K562 (cell line): Measurements from ENCODE around the gene ACAP2. TPM values are rescaled to one million over a fixed set of nuclear protein-coding genes. Genes with fewer than 3 reads are reported as not detected.

Source experiments
- L3MBTL2 ChIP-seq: fragments of 450-650 bp; IDR thresholded peaks from 2 replicates; pipeline ENCODE4 v1.6.1; 2016; ENCODE audit warnings: mild to moderate bottlenecking, moderate library complexity
- LEF1 ChIP-seq: fragments of 450-650 bp; IDR thresholded peaks from 2 replicates; pipeline ENCODE4 v1.6.1; 2016; ENCODE audit warnings: mild to moderate bottlenecking
- MYBL2 ChIP-seq, 2 experiments: fragments of 450-650 bp in 1 of 2; sonication (generic) in 1 of 2; formaldehyde crosslinking in 1 of 2; IDR thresholded peaks; 2 replicates each; pipeline versions ENCODE4 v1.6.1 to v1.8.1; 2017 to 2022; ENCODE audit warnings: borderline replicate concordance in 1 of 2, inconsistent platforms in 1 of 2, low read depth in 1 of 2, mild to moderate bottlenecking in 1 of 2, missing genetic modification reagents in 1 of 2, moderate library complexity in 1 of 2
- NFXL1 ChIP-seq: fragments of 450-650 bp; formaldehyde crosslinking; IDR thresholded peaks from 2 replicates; pipeline ENCODE4 v1.4.0; 2021; ENCODE audit warnings: mild to moderate bottlenecking
- PHF21A ChIP-seq: fragments of 450-650 bp; IDR thresholded peaks from 2 replicates; pipeline ENCODE4 v1.6.1; 2017; ENCODE audit warnings: low read depth, borderline replicate concordance
- PHTF2 ChIP-seq: fragments of 250-450 bp; sonication (Bioruptor Pico); IDR thresholded peaks from 2 replicates; pipeline ENCODE4 v1.5.0; 2021; ENCODE audit warnings: mild to moderate bottlenecking
- SAP30 ChIP-seq: fragments of 200-600 bp; sonication (generic); IDR thresholded peaks from 2 replicates; pipeline ENCODE4 v1.6.1; 2012; ENCODE audit warnings: borderline replicate concordance, low read depth, mild to moderate bottlenecking, moderate library complexity, low read length, control low read depth, inconsistent platforms; ENCODE audit not compliant: insufficient read depth, poor library complexity, severe bottlenecking
- SP1 ChIP-seq: sonication (generic); formaldehyde crosslinking; IDR thresholded peaks from 2 replicates; pipeline ENCODE4 v1.8.1; 2022; ENCODE audit warnings: mild to moderate bottlenecking, missing genetic modification reagents
- SRSF7 ChIP-seq: fragments of 200-400 bp; formaldehyde crosslinking; optimal IDR thresholded peaks from 2 replicates; pipeline ENCODE3; 2017; ENCODE audit warnings: mild to moderate bottlenecking, low read depth, low read length
- TCF3 ChIP-seq: sonication (generic); formaldehyde crosslinking; IDR thresholded peaks from 2 replicates; pipeline ENCODE4 v1.4.0; 2020; ENCODE audit warnings: mild to moderate bottlenecking, missing genetic modification reagents
- TGIF2 ChIP-seq: sonication (generic); formaldehyde crosslinking; IDR thresholded peaks from 2 replicates; pipeline ENCODE4 v1.8.1; 2022; ENCODE audit warnings: mild to moderate bottlenecking, missing genetic modification reagents, moderate library complexity
- YBX1 ChIP-seq: fragments of 450-650 bp; IDR thresholded peaks from 2 replicates; pipeline ENCODE4 v1.7.1; 2016; ENCODE audit warnings: mild to moderate bottlenecking
- ZKSCAN3 ChIP-seq: fragments of 250-450 bp; sonication (Bioruptor Pico); IDR thresholded peaks from 2 replicates; pipeline ENCODE4 v1.4.0; 2020
- ZNF644 ChIP-seq: fragments of 200-800 bp; sonication (Bioruptor generic); IDR thresholded peaks from 2 replicates; pipeline ENCODE4 v1.6.1; 2016; ENCODE audit warnings: low read depth, missing genetic modification characterization, missing compliant biosample characterization
- polyA plus RNA-seq, 8 experiments: library from polyadenylated mRNA; depleted of rRNA in 4 of 8; stranded (reverse) in 5 of 8; unstranded in 3 of 8; fragments of >200 nt; fragmentation: Nextera tagmentation in 2 of 8; fragmentation: Illumina TruSeq in 1 of 8; extraction: Ambion mirVana in 2 of 8; extraction: Trizol in 1 of 8; gene quantifications; 2 replicates each; pipeline versions ENCODE4 v1.2.1 to v1.2.3, GENCODE V29; 2011 to 2014; ENCODE audit warnings: inconsistent platforms in 1 of 8, missing spikeins in 1 of 8
- total RNA-seq, 7 experiments: library from RNA; depleted of rRNA in 6 of 7; stranded (reverse); fragments of >200 nt in 6 of 7; fragmentation: Illumina TruSeq in 2 of 7; extraction: Trizol in 2 of 7; gene quantifications; 2 replicates each; pipeline versions ENCODE4 v1.2.1 to v1.2.3, GENCODE V29; 2011 to 2021; ENCODE audit warnings: low replicate concordance in 1 of 7
- TF ChIP-seq, protein P1 (sequence below): fragments of 450-650 bp; IDR thresholded peaks from 2 replicates; pipeline ENCODE4 v1.6.1; 2017; ENCODE audit warnings: antibody characterized with exemption, mild to moderate bottlenecking
- TF ChIP-seq, protein P2 (sequence below): fragments of 250-450 bp; sonication (Bioruptor Pico); IDR thresholded peaks from 2 replicates; pipeline ENCODE4 v1.8.0; 2021; ENCODE audit warnings: mild to moderate bottlenecking, moderate library complexity
- TF ChIP-seq, protein P3 (sequence below), 2 experiments: fragments of 450-650 bp; conservative IDR thresholded peaks; 2 replicates each; pipeline ENCODE4 v1.6.1; 2017; ENCODE audit warnings: mild to moderate bottlenecking in 2 of 2, moderate library complexity in 2 of 2
- TF ChIP-seq, protein P4 (sequence below): fragments of 250-450 bp; sonication (Bioruptor Pico); IDR thresholded peaks from 2 replicates; pipeline ENCODE4 v1.9.0; 2021; ENCODE audit warnings: mild to moderate bottlenecking, inconsistent platforms

Gene ACAP2
- total and polyA plus RNA-seq, 9 of the 15 experiments (the other 6 are each of a cell fraction or from before 2014, with no cell fraction given): 10.6 to 52.7 (median 34.4) TPM

DNA sequence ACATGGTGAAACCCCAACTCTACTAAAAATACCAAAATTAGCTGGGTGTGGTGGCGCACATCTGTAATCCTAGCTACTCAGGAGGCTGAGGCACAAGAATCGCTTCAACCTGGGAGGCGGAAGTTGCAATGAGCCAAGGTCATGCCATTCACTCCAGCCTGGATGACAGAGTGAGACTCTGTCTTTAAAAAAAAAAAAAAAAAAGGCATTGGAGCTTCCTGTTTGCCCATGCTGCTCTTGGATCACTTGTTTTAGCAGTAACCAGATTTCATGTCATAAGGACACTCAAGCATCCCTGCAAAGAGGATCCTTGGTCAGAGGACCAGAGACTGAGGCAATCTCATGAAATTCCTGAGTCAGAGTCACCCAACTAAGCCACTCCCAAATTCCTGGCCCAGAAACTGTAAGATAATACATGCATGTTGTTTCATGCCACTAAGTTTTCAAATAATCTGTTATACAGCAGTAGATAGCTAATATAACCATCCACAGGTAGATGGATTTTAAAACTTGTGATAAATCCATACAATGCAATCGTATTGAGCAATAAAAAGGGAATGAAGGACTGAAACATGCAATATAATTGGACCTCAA, 89.8 kb downstream of the ACAP2 start (continued):
- TF ChIP-seq ZNF644 (tag) (0 out of 2 replicates have a peak, but pooled peaks have one; percentile 53), PHTF2 (CRISPR knock-in tag) (no peak), TGIF2 (no peak), TCF3 (peak; percentile 39), SAP30 (no peak), PHF21A (no peak), L3MBTL2 (peak; percentile 32; the same call in 1 of the 2 replicates), LEF1 (peak; percentile 37; the same call in 1 of the 2 replicates), ZKSCAN3 (CRISPR knock-in tag) (no peak), YBX1 (no peak), NFXL1 (CRISPR knock-in tag) (0 out of 2 replicates have a peak, but pooled peaks have one; percentile 66), SRSF7 (no peak), SP1 (CRISPR knock-in tag) (no peak), MYBL2 (IDR thresholded peaks at IDR 0.05; ENCODE audit: low read depth) (no peak), MYBL2 (CRISPR knock-in tag; IDR thresholded peaks at IDR 0.05; ENCODE audit: borderline replicate concordance) (no peak)
- TF ChIP-seq, protein P1, sequence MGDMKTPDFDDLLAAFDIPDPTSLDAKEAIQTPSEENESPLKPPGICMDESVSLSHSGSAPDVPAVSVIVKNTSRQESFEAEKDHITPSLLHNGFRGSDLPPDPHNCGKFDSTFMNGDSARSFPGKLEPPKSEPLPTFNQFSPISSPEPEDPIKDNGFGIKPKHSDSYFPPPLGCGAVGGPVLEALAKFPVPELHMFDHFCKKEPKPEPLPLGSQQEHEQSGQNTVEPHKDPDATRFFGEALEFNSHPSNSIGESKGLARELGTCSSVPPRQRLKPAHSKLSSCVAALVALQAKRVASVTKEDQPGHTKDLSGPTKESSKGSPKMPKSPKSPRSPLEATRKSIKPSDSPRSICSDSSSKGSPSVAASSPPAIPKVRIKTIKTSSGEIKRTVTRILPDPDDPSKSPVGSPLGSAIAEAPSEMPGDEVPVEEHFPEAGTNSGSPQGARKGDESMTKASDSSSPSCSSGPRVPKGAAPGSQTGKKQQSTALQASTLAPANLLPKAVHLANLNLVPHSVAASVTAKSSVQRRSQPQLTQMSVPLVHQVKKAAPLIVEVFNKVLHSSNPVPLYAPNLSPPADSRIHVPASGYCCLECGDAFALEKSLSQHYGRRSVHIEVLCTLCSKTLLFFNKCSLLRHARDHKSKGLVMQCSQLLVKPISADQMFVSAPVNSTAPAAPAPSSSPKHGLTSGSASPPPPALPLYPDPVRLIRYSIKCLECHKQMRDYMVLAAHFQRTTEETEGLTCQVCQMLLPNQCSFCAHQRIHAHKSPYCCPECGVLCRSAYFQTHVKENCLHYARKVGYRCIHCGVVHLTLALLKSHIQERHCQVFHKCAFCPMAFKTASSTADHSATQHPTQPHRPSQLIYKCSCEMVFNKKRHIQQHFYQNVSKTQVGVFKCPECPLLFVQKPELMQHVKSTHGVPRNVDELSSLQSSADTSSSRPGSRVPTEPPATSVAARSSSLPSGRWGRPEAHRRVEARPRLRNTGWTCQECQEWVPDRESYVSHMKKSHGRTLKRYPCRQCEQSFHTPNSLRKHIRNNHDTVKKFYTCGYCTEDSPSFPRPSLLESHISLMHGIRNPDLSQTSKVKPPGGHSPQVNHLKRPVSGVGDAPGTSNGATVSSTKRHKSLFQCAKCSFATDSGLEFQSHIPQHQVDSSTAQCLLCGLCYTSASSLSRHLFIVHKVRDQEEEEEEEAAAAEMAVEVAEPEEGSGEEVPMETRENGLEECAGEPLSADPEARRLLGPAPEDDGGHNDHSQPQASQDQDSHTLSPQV: peak; percentile 79
- TF ChIP-seq, protein P2, sequence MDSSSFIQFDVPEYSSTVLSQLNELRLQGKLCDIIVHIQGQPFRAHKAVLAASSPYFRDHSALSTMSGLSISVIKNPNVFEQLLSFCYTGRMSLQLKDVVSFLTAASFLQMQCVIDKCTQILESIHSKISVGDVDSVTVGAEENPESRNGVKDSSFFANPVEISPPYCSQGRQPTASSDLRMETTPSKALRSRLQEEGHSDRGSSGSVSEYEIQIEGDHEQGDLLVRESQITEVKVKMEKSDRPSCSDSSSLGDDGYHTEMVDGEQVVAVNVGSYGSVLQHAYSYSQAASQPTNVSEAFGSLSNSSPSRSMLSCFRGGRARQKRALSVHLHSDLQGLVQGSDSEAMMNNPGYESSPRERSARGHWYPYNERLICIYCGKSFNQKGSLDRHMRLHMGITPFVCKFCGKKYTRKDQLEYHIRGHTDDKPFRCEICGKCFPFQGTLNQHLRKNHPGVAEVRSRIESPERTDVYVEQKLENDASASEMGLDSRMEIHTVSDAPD: peak; percentile 72; the same call in 1 of the 2 replicates
- TF ChIP-seq, protein P3, sequence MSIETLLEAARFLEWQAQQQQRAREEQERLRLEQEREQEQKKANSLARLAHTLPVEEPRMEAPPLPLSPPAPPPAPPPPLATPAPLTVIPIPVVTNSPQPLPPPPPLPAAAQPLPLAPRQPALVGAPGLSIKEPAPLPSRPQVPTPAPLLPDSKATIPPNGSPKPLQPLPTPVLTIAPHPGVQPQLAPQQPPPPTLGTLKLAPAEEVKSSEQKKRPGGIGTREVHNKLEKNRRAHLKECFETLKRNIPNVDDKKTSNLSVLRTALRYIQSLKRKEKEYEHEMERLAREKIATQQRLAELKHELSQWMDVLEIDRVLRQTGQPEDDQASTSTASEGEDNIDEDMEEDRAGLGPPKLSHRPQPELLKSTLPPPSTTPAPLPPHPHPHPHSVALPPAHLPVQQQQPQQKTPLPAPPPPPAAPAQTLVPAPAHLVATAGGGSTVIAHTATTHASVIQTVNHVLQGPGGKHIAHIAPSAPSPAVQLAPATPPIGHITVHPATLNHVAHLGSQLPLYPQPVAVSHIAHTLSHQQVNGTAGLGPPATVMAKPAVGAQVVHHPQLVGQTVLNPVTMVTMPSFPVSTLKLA (conservative IDR thresholded peaks at IDR 0.05): no peak
- TF ChIP-seq, protein P4, sequence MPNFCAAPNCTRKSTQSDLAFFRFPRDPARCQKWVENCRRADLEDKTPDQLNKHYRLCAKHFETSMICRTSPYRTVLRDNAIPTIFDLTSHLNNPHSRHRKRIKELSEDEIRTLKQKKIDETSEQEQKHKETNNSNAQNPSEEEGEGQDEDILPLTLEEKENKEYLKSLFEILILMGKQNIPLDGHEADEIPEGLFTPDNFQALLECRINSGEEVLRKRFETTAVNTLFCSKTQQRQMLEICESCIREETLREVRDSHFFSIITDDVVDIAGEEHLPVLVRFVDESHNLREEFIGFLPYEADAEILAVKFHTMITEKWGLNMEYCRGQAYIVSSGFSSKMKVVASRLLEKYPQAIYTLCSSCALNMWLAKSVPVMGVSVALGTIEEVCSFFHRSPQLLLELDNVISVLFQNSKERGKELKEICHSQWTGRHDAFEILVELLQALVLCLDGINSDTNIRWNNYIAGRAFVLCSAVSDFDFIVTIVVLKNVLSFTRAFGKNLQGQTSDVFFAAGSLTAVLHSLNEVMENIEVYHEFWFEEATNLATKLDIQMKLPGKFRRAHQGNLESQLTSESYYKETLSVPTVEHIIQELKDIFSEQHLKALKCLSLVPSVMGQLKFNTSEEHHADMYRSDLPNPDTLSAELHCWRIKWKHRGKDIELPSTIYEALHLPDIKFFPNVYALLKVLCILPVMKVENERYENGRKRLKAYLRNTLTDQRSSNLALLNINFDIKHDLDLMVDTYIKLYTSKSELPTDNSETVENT (CRISPR knock-in tag): no peak
